ENCODE results near the gene NECTIN4.

NECTIN4 gene

GRCh38 chr1:161089938-161090337, 580 bp upstream of the NECTIN4 start:
- H3K4me3 ChIP-seq (ENCODE audit: low read depth, low read length): no peak overlapping the region
- TF ChIP-seq CTCF (IDR thresholded peaks at IDR 0.05; ENCODE audit: low read depth, low read length): no peak

GRCh38 chr1:161088587-161089110, 709 bp downstream of the NECTIN4 start:
- no peak for TF ChIP-seq CTCF (IDR thresholded peaks at IDR 0.05; ENCODE audit: low read depth, low read length)
- no peak overlapping the region for H3K4me3 ChIP-seq (ENCODE audit: low read depth, low read length)

- no peak for TF ChIP-seq CTCF (IDR thresholded peaks at IDR 0.05; ENCODE audit: low read depth, low read length)
- H3K4me3 ChIP-seq (ENCODE audit: low read depth, low read length): no peak overlapping the region
Measured at GRCh38 chr1:161086457-161086856, 2.9 kb downstream of the NECTIN4 start.

- no peak for TF ChIP-seq CTCF (IDR thresholded peaks at IDR 0.05; ENCODE audit: low read depth, low read length)
- no peak overlapping the region for H3K4me3 ChIP-seq (ENCODE audit: low read depth, low read length)
Measured at GRCh38 chr1:161085165-161085564, 4.2 kb downstream of the NECTIN4 start.

GRCh38 chr1:161084597-161084988, 4.8 kb downstream of the NECTIN4 start:
- H3K4me3 ChIP-seq (ENCODE audit: low read depth, low read length): no peak overlapping the region
- TF ChIP-seq CTCF (IDR thresholded peaks at IDR 0.05; ENCODE audit: low read depth, low read length): no peak

GRCh38 chr1:161083748-161084596, 5.4 kb downstream of the NECTIN4 start:
- no peak overlapping the region for H3K4me3 ChIP-seq (ENCODE audit: low read depth, low read length)
- TF ChIP-seq CTCF (IDR thresholded peaks at IDR 0.05; ENCODE audit: low read depth, low read length): no peak

GRCh38 chr1:161082996-161083747, 6.2 kb downstream of the NECTIN4 start:
- no peak overlapping the region for H3K4me3 ChIP-seq (ENCODE audit: low read depth, low read length)
- no peak for TF ChIP-seq CTCF (IDR thresholded peaks at IDR 0.05; ENCODE audit: low read depth, low read length)

Measured in WI38 (cell line).